Measurements from ENCODE around the gene RBMY1F. TPM values are rescaled to one million over a fixed set of nuclear protein-coding genes. Genes with fewer than 3 reads are reported as not detected.
"Not testable (repeated sequence)": the region's sequence is repeated elsewhere in the genome, so short reads cannot be mapped to it uniquely, and the experiment has no call there.

Gene RBMY1F
- total RNA-seq (2014; rRNA removed; shearing (Covaris generic)) = not detected in 2 replicates
- polyA plus RNA-seq (2016; fragmentation: Nextera tagmentation; extraction: Ambion mirVana) = not detected in 2 replicates
- long read RNA-seq = 0 reads

- H3K27ac Mint-ChIP-seq, H3K4me1 Mint-ChIP-seq: not testable (repeated sequence)
Measured at GRCh38 chrY:22182823-22183222, at the start of gene RBMY1F. Gene RBMY1F, minus strand, starts transcription at chrY:22182923. Its CDS starts 1,954 bp downstream, at chrY:22180969.

GRCh38 chrY:22151144-22151543, 31.6 kb downstream of the RBMY1F start:
- not testable (repeated sequence) for DNase-seq (ENCODE audit: low spot score); H3K4me2 ChIP-seq; H2AFZ ChIP-seq; H3K36me3 ChIP-seq (ENCODE audit: insufficient read depth); H3F3A ChIP-seq (replicated peaks; ENCODE audit: low read depth); H3K4me3 ChIP-seq; H3K79me2 ChIP-seq (replicated peaks; ENCODE audit: insufficient read depth); H3K27ac Mint-ChIP-seq; H3K36me3 Mint-ChIP-seq (ENCODE audit: low read depth); H3K27me3 ChIP-seq (ENCODE audit: insufficient read depth); H3K9me2 ChIP-seq (ENCODE audit: insufficient read depth); H3K27me3 Mint-ChIP-seq (ENCODE audit: insufficient read depth, low read depth, poor library complexity); H4K20me1 ChIP-seq (replicated peaks; ENCODE audit: insufficient read depth); ATAC-seq; H3K4me1 ChIP-seq (ENCODE audit: insufficient read depth); H3K4me1 Mint-ChIP-seq; H3K27ac ChIP-seq (ENCODE audit: low read depth); H3K4me3 Mint-ChIP-seq; H3K9me3 Mint-ChIP-seq

More at GRCh38 chrY:22182823-22183222, at the start of gene RBMY1F:
- H3K27me3 ChIP-seq (ENCODE audit: insufficient read depth); ATAC-seq; H3K4me1 ChIP-seq (ENCODE audit: insufficient read depth); H3K9me3 Mint-ChIP-seq; H2AFZ ChIP-seq; H4K20me1 ChIP-seq (replicated peaks; ENCODE audit: insufficient read depth); H3K4me3 ChIP-seq; H3K4me3 Mint-ChIP-seq; H3K9me2 ChIP-seq (ENCODE audit: insufficient read depth); H3F3A ChIP-seq (replicated peaks; ENCODE audit: low read depth); DNase-seq (ENCODE audit: low spot score); H3K4me2 ChIP-seq; H3K27ac ChIP-seq (ENCODE audit: low read depth); H3K27me3 Mint-ChIP-seq (ENCODE audit: insufficient read depth, low read depth, poor library complexity); H3K36me3 ChIP-seq (ENCODE audit: insufficient read depth); H3K36me3 Mint-ChIP-seq (ENCODE audit: low read depth); H3K79me2 ChIP-seq (replicated peaks; ENCODE audit: insufficient read depth): not testable (repeated sequence)

- H3K4me2 ChIP-seq; H3K4me3 Mint-ChIP-seq; H3F3A ChIP-seq (replicated peaks; ENCODE audit: low read depth); H3K79me2 ChIP-seq (replicated peaks; ENCODE audit: insufficient read depth); H3K27me3 Mint-ChIP-seq (ENCODE audit: insufficient read depth, low read depth, poor library complexity); H3K4me1 ChIP-seq (ENCODE audit: insufficient read depth); H4K20me1 ChIP-seq (replicated peaks; ENCODE audit: insufficient read depth); H3K4me1 Mint-ChIP-seq; H3K27ac ChIP-seq (ENCODE audit: low read depth); H3K36me3 Mint-ChIP-seq (ENCODE audit: low read depth); H3K27ac Mint-ChIP-seq; H3K4me3 ChIP-seq; H3K27me3 ChIP-seq (ENCODE audit: insufficient read depth); H3K9me3 Mint-ChIP-seq; ATAC-seq; H3K36me3 ChIP-seq (ENCODE audit: insufficient read depth); H2AFZ ChIP-seq; H3K9me2 ChIP-seq (ENCODE audit: insufficient read depth); DNase-seq (ENCODE audit: low spot score): not testable (repeated sequence)
Measured at GRCh38 chrY:22141011-22141695, 41.6 kb downstream of the RBMY1F start.

GRCh38 chrY:22134719-22135118, 48.0 kb downstream of the RBMY1F start:
- H3K4me2 ChIP-seq; H3K9me3 Mint-ChIP-seq; H3K4me1 Mint-ChIP-seq; H3K4me1 ChIP-seq (ENCODE audit: insufficient read depth); H2AFZ ChIP-seq; H3F3A ChIP-seq (replicated peaks; ENCODE audit: low read depth); H4K20me1 ChIP-seq (replicated peaks; ENCODE audit: insufficient read depth); ATAC-seq; H3K36me3 Mint-ChIP-seq (ENCODE audit: low read depth); H3K27me3 ChIP-seq (ENCODE audit: insufficient read depth); DNase-seq (ENCODE audit: low spot score); H3K27ac Mint-ChIP-seq; H3K79me2 ChIP-seq (replicated peaks; ENCODE audit: insufficient read depth); H3K4me3 ChIP-seq; H3K27me3 Mint-ChIP-seq (ENCODE audit: insufficient read depth, low read depth, poor library complexity); H3K9me2 ChIP-seq (ENCODE audit: insufficient read depth); H3K27ac ChIP-seq (ENCODE audit: low read depth); H3K36me3 ChIP-seq (ENCODE audit: insufficient read depth); H3K4me3 Mint-ChIP-seq: not testable (repeated sequence)

GRCh38 chrY:22130494-22130893, 52.2 kb downstream of the RBMY1F start:
- not testable (repeated sequence) for DNase-seq (ENCODE audit: low spot score); H3K36me3 ChIP-seq (ENCODE audit: insufficient read depth); H4K20me1 ChIP-seq (replicated peaks; ENCODE audit: insufficient read depth); H3K4me1 Mint-ChIP-seq; ATAC-seq; H3K9me2 ChIP-seq (ENCODE audit: insufficient read depth); H3K27ac Mint-ChIP-seq; H3K9me3 Mint-ChIP-seq; H3K4me3 ChIP-seq; H3K36me3 Mint-ChIP-seq (ENCODE audit: low read depth); H3K27me3 Mint-ChIP-seq (ENCODE audit: insufficient read depth, low read depth, poor library complexity); H3K4me3 Mint-ChIP-seq; H3K4me2 ChIP-seq; H3K4me1 ChIP-seq (ENCODE audit: insufficient read depth); H3K27me3 ChIP-seq (ENCODE audit: insufficient read depth); H2AFZ ChIP-seq; H3K27ac ChIP-seq (ENCODE audit: low read depth); H3K79me2 ChIP-seq (replicated peaks; ENCODE audit: insufficient read depth); H3F3A ChIP-seq (replicated peaks; ENCODE audit: low read depth)

Other genes starting within 250 kb of the RBMY1F start
- gene RBMY1J, start 220.5 kb upstream of the RBMY1F start, total RNA-seq (2014; rRNA removed; shearing (Covaris generic)) = not detected in 2 replicates
- gene RBMY1J, start 220.5 kb upstream of the RBMY1F start, polyA plus RNA-seq (2016; fragmentation: Nextera tagmentation; extraction: Ambion mirVana) = not detected in 2 replicates